ENCODE data around the gene COBLL1.
"Not testable (repeated sequence)": the region's sequence is repeated elsewhere in the genome, so short reads cannot be mapped to it uniquely, and the experiment has no call there.

Gene COBLL1

DNA sequence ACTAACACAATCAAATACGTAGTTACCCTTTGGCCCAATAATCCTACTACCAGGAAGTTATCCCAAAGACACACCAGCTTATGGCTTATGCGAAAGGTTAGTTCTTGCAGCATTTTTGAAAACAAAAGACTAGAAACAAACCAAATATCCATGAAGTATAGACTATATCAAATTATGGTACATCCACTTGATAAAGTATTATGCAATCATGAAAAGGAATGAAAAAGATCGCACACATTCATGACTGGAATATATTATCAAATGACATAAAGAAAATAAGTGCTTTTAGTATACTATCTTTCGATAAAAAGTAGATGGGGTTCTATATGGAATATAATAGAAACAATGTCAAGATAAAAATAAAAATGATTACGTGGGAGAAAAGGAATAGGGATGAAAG, 78.2 kb downstream of the COBLL1 start:
- no peaks in the 10 kb centered on the region for H3K9me3 ChIP-seq (ENCODE audit: low read length)
- H3F3A ChIP-seq (ENCODE audit: insufficient read depth, low read length), result no peaks in the 10 kb centered on the region
- H3K27me3 ChIP-seq (ENCODE audit: insufficient read depth, low read length), result no peaks in the 10 kb centered on the region
- no peak overlapping the region for H3K4me3 ChIP-seq (ENCODE audit: low read depth, low read length, poor library complexity, severe bottlenecking)
- H3K9ac ChIP-seq (ENCODE audit: low read length), result no peak overlapping the region
- no peak for TF ChIP-seq EZH2 (IDR thresholded peaks at IDR 0.05; ENCODE audit: borderline replicate concordance, low read length)
- TF ChIP-seq, protein P1, sequence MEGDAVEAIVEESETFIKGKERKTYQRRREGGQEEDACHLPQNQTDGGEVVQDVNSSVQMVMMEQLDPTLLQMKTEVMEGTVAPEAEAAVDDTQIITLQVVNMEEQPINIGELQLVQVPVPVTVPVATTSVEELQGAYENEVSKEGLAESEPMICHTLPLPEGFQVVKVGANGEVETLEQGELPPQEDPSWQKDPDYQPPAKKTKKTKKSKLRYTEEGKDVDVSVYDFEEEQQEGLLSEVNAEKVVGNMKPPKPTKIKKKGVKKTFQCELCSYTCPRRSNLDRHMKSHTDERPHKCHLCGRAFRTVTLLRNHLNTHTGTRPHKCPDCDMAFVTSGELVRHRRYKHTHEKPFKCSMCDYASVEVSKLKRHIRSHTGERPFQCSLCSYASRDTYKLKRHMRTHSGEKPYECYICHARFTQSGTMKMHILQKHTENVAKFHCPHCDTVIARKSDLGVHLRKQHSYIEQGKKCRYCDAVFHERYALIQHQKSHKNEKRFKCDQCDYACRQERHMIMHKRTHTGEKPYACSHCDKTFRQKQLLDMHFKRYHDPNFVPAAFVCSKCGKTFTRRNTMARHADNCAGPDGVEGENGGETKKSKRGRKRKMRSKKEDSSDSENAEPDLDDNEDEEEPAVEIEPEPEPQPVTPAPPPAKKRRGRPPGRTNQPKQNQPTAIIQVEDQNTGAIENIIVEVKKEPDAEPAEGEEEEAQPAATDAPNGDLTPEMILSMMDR (IDR thresholded peaks at IDR 0.05; ENCODE audit: low read length), result no peak
- no peaks in the 10 kb centered on the region for H4K20me1 ChIP-seq (ENCODE audit: insufficient read depth, low read length)
- no peaks in the 10 kb centered on the region for H3K9me2 ChIP-seq (ENCODE audit: low read depth, low read length)
- H3K36me3 ChIP-seq (ENCODE audit: insufficient read depth, low read length), result no peaks in the 10 kb centered on the region
- H3K79me2 ChIP-seq (ENCODE audit: insufficient read depth, low read length), result no peaks in the 10 kb centered on the region
- H3K4me1 ChIP-seq (ENCODE audit: insufficient read depth, low read length, severe bottlenecking), result no peaks in the 10 kb centered on the region
- no peak overlapping the region for H2AFZ ChIP-seq (ENCODE audit: low read length)
- H3K4me2 ChIP-seq (ENCODE audit: low read length), result no peak overlapping the region
- no peak overlapping the region for H3K27ac ChIP-seq (ENCODE audit: low read depth, low read length, poor library complexity, severe bottlenecking)

DNA sequence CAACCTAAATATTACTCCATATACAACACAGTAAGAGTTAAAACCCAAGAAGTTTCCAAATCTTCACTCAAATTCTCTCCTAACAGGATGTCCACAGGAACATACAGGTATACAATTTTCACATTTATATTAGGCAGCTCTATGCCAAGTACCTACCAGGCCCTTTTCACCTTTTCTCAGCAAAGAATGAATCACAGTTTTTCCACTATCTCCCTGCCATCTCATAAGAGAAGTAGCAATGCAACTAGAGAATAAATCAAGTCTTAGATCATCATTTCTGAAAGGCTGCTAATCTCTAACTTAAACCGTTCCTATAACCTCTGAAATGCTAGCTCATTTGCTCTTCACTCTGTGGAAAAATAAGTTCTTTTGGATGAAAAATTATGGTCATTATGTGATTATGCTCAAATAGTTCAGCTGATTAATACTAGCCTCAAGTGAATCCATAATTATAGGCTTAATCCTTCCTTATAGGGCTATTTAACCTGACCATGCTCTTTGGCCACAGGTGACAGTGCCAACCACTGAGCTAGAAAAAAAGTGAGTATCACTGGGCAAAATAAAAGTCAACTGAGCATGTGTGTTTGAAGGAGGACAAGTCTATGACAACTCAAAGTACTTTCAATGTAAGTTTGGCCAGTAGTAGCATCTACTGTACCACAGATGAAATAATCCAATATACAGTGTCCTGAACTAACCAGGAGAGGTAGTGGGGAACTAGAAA, 79.7 kb downstream of the COBLL1 start:
- Histone ChIP-seq H3K4me2 (ENCODE audit: low read length) (no peak overlapping the region), H3K4me1 (ENCODE audit: insufficient read depth, low read length, severe bottlenecking) (no peaks in the 10 kb centered on the region), H3K4me3 (ENCODE audit: low read depth, low read length, poor library complexity, severe bottlenecking) (no peak overlapping the region), H3K79me2 (ENCODE audit: insufficient read depth, low read length) (no peaks in the 10 kb centered on the region), H3F3A (ENCODE audit: insufficient read depth, low read length) (no peaks in the 10 kb centered on the region), H3K27ac (ENCODE audit: low read depth, low read length, poor library complexity, severe bottlenecking) (no peak overlapping the region), H3K9me3 (ENCODE audit: low read length) (no peaks in the 10 kb centered on the region), H2AFZ (ENCODE audit: low read length) (no peak overlapping the region), H3K9ac (ENCODE audit: low read length) (no peak overlapping the region), H3K36me3 (ENCODE audit: insufficient read depth, low read length) (no peaks in the 10 kb centered on the region), H3K9me2 (ENCODE audit: low read depth, low read length) (no peaks in the 10 kb centered on the region), H4K20me1 (ENCODE audit: insufficient read depth, low read length) (no peaks in the 10 kb centered on the region), H3K27me3 (ENCODE audit: insufficient read depth, low read length) (no peaks in the 10 kb centered on the region)
- TF ChIP-seq, protein P1 (IDR thresholded peaks at IDR 0.05; ENCODE audit: low read length), result no peak
- TF ChIP-seq EZH2 (IDR thresholded peaks at IDR 0.05; ENCODE audit: borderline replicate concordance, low read length), result no peak

DNA sequence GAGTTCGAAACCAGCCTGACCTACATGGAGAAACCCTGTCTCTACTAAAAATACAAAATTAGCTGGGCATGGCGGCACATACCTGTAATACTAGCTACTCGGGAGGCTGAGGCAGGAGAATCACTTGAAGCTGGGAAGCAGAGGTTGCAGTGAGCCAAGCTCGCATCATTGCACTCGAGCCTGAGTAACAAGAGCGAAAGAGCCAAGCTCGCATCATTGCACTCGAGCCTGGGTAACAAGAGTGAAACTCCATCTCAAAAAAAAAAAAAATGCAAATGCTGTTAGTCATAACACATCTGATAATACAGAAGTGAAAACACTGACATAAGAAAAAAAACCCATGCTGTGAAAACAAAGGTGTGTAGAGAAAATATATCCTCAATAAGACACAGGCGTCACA, 80.4 kb downstream of the COBLL1 start:
- not testable (repeated sequence) for H3K36me3 ChIP-seq (ENCODE audit: insufficient read depth, low read length); H3K4me1 ChIP-seq (ENCODE audit: insufficient read depth, low read length, severe bottlenecking); H3K27me3 ChIP-seq (ENCODE audit: insufficient read depth, low read length); H2AFZ ChIP-seq (ENCODE audit: low read length); H3K4me2 ChIP-seq (ENCODE audit: low read length); H4K20me1 ChIP-seq (ENCODE audit: insufficient read depth, low read length); H3F3A ChIP-seq (ENCODE audit: insufficient read depth, low read length); H3K9me2 ChIP-seq (ENCODE audit: low read depth, low read length); H3K4me3 ChIP-seq (ENCODE audit: low read depth, low read length, poor library complexity, severe bottlenecking); H3K9me3 ChIP-seq (ENCODE audit: low read length); H3K79me2 ChIP-seq (ENCODE audit: insufficient read depth, low read length); H3K27ac ChIP-seq (ENCODE audit: low read depth, low read length, poor library complexity, severe bottlenecking); H3K9ac ChIP-seq (ENCODE audit: low read length)

DNA sequence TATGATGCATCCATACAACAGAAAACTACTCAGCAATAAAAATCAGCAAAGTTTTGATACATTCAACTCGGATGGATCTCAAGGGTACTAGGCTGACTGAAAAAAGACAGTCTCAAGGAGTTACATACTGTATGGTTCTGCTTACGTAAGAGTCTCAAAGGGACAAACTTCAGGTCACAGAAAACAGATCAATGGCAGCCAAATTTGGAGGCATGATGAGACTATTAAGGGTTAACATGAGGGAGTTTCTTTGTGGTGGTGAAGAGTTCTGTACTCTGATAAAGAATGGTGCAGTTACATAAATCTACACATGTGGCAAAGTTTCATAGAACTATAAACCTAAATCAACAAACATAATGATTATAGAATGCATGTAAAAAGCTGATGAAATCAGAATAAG, 81.4 kb downstream of the COBLL1 start:
- Histone ChIP-seq H3F3A (ENCODE audit: insufficient read depth, low read length) (no peaks in the 10 kb centered on the region), H2AFZ (ENCODE audit: low read length) (no peak overlapping the region), H3K4me2 (ENCODE audit: low read length) (no peak overlapping the region), H3K9ac (ENCODE audit: low read length) (no peak overlapping the region), H3K79me2 (ENCODE audit: insufficient read depth, low read length) (no peaks in the 10 kb centered on the region), H3K9me2 (ENCODE audit: low read depth, low read length) (no peaks in the 10 kb centered on the region), H3K4me1 (ENCODE audit: insufficient read depth, low read length, severe bottlenecking) (no peaks in the 10 kb centered on the region), H3K4me3 (ENCODE audit: low read depth, low read length, poor library complexity, severe bottlenecking) (no peak overlapping the region), H3K9me3 (ENCODE audit: low read length) (no peaks in the 10 kb centered on the region), H3K27ac (ENCODE audit: low read depth, low read length, poor library complexity, severe bottlenecking) (no peak overlapping the region), H3K36me3 (ENCODE audit: insufficient read depth, low read length) (no peaks in the 10 kb centered on the region), H4K20me1 (ENCODE audit: insufficient read depth, low read length) (no peaks in the 10 kb centered on the region), H3K27me3 (ENCODE audit: insufficient read depth, low read length) (no peaks in the 10 kb centered on the region)
- TF ChIP-seq, protein P1 (IDR thresholded peaks at IDR 0.05; ENCODE audit: low read length), result no peak
- TF ChIP-seq EZH2 (IDR thresholded peaks at IDR 0.05; ENCODE audit: borderline replicate concordance, low read length), result no peak

Measured in OCI-LY1 (cell line).